Epithelial cell of esophagus (primary cell): ENCODE results near the gene ADARB2.

Experiments
- DNase-seq: peaks from one replicate; pipeline ENCODE4 v3.0.0; 2010; ENCODE audit warnings: low read depth
- H3K4me3 ChIP-seq: 2 replicates; pipeline ENCODE4 v1.5.1; 2011; ENCODE audit warnings: mild to moderate bottlenecking, low read length, control low read depth
- CTCF ChIP-seq: IDR thresholded peaks from 2 replicates; pipeline ENCODE4 v1.5.1; 2011; ENCODE audit warnings: low read depth, mild to moderate bottlenecking, low read length, control low read depth, inconsistent platforms; ENCODE audit not compliant: insufficient read depth; ENCODE audit errors: missing control alignments

The ADARB2 gene

GRCh38 chr10:1320739-1321320 is 416.5 kb downstream of the ADARB2 start:
- DNase-seq: no peak
- H3K4me3 ChIP-seq: no peak overlapping the region
- TF ChIP-seq CTCF: no peak

GRCh38 chr10:1316809-1317143 is 420.5 kb downstream of the ADARB2 start:
- DNase-seq: no peak
- TF ChIP-seq CTCF: no peak
- H3K4me3 ChIP-seq: no peak overlapping the region

- no peak overlapping the region for H3K4me3 ChIP-seq
- no peak for TF ChIP-seq CTCF
- DNase-seq: no peak
Observed at GRCh38 chr10:1316121-1316808, 421.1 kb downstream of the ADARB2 start.

GRCh38 chr10:1315178-1315577 is 422.1 kb downstream of the ADARB2 start:
- no peak overlapping the region for H3K4me3 ChIP-seq
- TF ChIP-seq CTCF: no peak
- no peak for DNase-seq

GRCh38 chr10:1311726-1312125 is 425.6 kb downstream of the ADARB2 start:
- no peak for DNase-seq
- no peak overlapping the region for H3K4me3 ChIP-seq
- TF ChIP-seq CTCF: no peak

- no peak overlapping the region for H3K4me3 ChIP-seq
- TF ChIP-seq CTCF: no peak
- DNase-seq: no peak
Observed at GRCh38 chr10:1310271-1310789, 427.0 kb downstream of the ADARB2 start.
